ENCODE results near the gene HOXA11.

- TF ChIP-seq, protein P1, sequence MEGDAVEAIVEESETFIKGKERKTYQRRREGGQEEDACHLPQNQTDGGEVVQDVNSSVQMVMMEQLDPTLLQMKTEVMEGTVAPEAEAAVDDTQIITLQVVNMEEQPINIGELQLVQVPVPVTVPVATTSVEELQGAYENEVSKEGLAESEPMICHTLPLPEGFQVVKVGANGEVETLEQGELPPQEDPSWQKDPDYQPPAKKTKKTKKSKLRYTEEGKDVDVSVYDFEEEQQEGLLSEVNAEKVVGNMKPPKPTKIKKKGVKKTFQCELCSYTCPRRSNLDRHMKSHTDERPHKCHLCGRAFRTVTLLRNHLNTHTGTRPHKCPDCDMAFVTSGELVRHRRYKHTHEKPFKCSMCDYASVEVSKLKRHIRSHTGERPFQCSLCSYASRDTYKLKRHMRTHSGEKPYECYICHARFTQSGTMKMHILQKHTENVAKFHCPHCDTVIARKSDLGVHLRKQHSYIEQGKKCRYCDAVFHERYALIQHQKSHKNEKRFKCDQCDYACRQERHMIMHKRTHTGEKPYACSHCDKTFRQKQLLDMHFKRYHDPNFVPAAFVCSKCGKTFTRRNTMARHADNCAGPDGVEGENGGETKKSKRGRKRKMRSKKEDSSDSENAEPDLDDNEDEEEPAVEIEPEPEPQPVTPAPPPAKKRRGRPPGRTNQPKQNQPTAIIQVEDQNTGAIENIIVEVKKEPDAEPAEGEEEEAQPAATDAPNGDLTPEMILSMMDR (IDR thresholded peaks at IDR 0.05), result no peak
- TF ChIP-seq POLR2A (IDR thresholded peaks at IDR 0.05), result no peak
Measured at GRCh38 chr7:27211084-27211446, 26.0 kb upstream of the HOXA11 start.
